Erythroblast (primary cell): ENCODE data around the gene LHFPL6.

ENCODE experiments used
- DNase-seq, 2 experiments: peaks; one replicate each; lab custom pipeline; 2025; lab: John Stamatoyannopoulos, UW
- GATA1 ChIP-seq: IDR thresholded peaks from 2 replicates; pipeline ENCODE4 v1.6.1; 2011; ENCODE audit warnings: low read depth, mild to moderate bottlenecking, control low read depth, low read length, moderate library complexity
- POLR2A ChIP-seq: IDR thresholded peaks from 2 replicates; pipeline ENCODE4 v1.6.1; 2011; ENCODE audit warnings: mild to moderate bottlenecking, low read length

Gene LHFPL6

GRCh38 chr13:39336937-39337336 lies 266.1 kb downstream of the LHFPL6 start:
- DNase-seq: no peak
- TF ChIP-seq POLR2A (no peak), GATA1 (no peak)

- TF ChIP-seq GATA1: no peak
- no peak for TF ChIP-seq POLR2A
- no peak for DNase-seq
Observed at GRCh38 chr13:39336207-39336606, 266.8 kb downstream of the LHFPL6 start.

GRCh38 chr13:39335721-39336120 lies 267.3 kb downstream of the LHFPL6 start:
- DNase-seq: no peak

GRCh38 chr13:39330504-39330903 lies 272.5 kb downstream of the LHFPL6 start:
- no peak for TF ChIP-seq POLR2A
- no peak for TF ChIP-seq GATA1
- no peak for DNase-seq

More at GRCh38 chr13:39335721-39336120, 267.3 kb downstream of the LHFPL6 start:
- TF ChIP-seq GATA1: no peak
- TF ChIP-seq POLR2A: no peak

- TF ChIP-seq POLR2A (no peak), GATA1 (no peak)
- DNase-seq: no peak
Observed at GRCh38 chr13:39329182-39329639, 273.8 kb downstream of the LHFPL6 start.

GRCh38 chr13:39327172-39327479 lies 275.9 kb downstream of the LHFPL6 start:
- TF ChIP-seq GATA1 (no peak), POLR2A (no peak)
- no peak for DNase-seq

- no peak for DNase-seq
- no peak for TF ChIP-seq GATA1
- no peak for TF ChIP-seq POLR2A
Observed at GRCh38 chr13:39326469-39327171, 276.4 kb downstream of the LHFPL6 start.

GRCh38 chr13:39324806-39325311 lies 278.1 kb downstream of the LHFPL6 start:
- peak in 1 of 2 experiments; percentile 11 for DNase-seq
- TF ChIP-seq POLR2A: no peak
- TF ChIP-seq GATA1: no peak

GRCh38 chr13:39322836-39323585 lies 280.0 kb downstream of the LHFPL6 start:
- DNase-seq: no peak
- TF ChIP-seq POLR2A: no peak
- TF ChIP-seq GATA1: no peak

GRCh38 chr13:39321574-39321973 lies 281.4 kb downstream of the LHFPL6 start:
- no peak for DNase-seq

GRCh38 chr13:39318161-39318560 lies 284.8 kb downstream of the LHFPL6 start:
- no peak for DNase-seq

More at GRCh38 chr13:39321574-39321973, 281.4 kb downstream of the LHFPL6 start:
- TF ChIP-seq GATA1 (no peak), POLR2A (no peak)

GRCh38 chr13:39317291-39317690 lies 285.7 kb downstream of the LHFPL6 start:
- TF ChIP-seq GATA1 (no peak), POLR2A (no peak)
- no peak for DNase-seq

More at GRCh38 chr13:39318161-39318560, 284.8 kb downstream of the LHFPL6 start:
- TF ChIP-seq POLR2A: no peak
- no peak for TF ChIP-seq GATA1

- TF ChIP-seq GATA1: no peak
- TF ChIP-seq POLR2A: no peak
- DNase-seq: no peak
Observed at GRCh38 chr13:39315796-39316195, 287.2 kb downstream of the LHFPL6 start.

- no peak for DNase-seq
- no peak for TF ChIP-seq GATA1
- no peak for TF ChIP-seq POLR2A
Observed at GRCh38 chr13:39313721-39314120, 289.3 kb downstream of the LHFPL6 start.
